PC-9 (cell line): Measurements from ENCODE around the gene DLG2. TPM values are rescaled to one million over a fixed set of nuclear protein-coding genes. Genes with fewer than 3 reads are reported as not detected.

Experiments used
- BruUV-seq: library from RNA; stranded (reverse); fragments of 400-500 nt; replicated peaks from 2 replicates; lab custom pipeline; 2021; lab: Mats Ljungman, UMichigan
- CTCF ChIA-PET: fragments of 300-600 bp; sonication (Branson Sonifier 250); formaldehyde crosslinking; loops from one replicate; lab custom pipeline; 2022; ENCODE audit warnings: antibody characterized with exemption; lab: Charles Lee
- POLR2A ChIA-PET: fragments of 300-600 bp; sonication (Branson Sonifier 250); formaldehyde crosslinking; loops from one replicate; lab custom pipeline; 2022; ENCODE audit warnings: antibody characterized with exemption; ENCODE audit not compliant: unreplicated experiment; lab: Charles Lee
- DNase-seq, 2 experiments: peaks; one replicate each; pipeline versions ENCODE4 v3.0.0 to v3.0.0-alpha.2; 2015 to 2022; ENCODE audit warnings: mixed read lengths in 1 of 2
- H2AFZ ChIP-seq: fragments of 200-600 bp; sonication (generic); 2 replicates; pipeline ENCODE4 v1.8.1; 2017; ENCODE audit warnings: antibody characterized with exemption
- H3F3A ChIP-seq: fragments of 200-600 bp; sonication (generic); 2 replicates; pipeline ENCODE4 v1.8.1; 2017; ENCODE audit warnings: antibody characterized with exemption, mild to moderate bottlenecking, low read depth; ENCODE audit not compliant: insufficient read depth
- H3K27ac ChIP-seq: fragments of 200-600 bp; sonication (generic); 2 replicates; pipeline ENCODE4 v1.6.1; 2016; ENCODE audit warnings: mixed run types
- H3K27me3 ChIP-seq: fragments of 200-600 bp; sonication (generic); 2 replicates; pipeline ENCODE4 v1.6.1; 2016; ENCODE audit warnings: low read depth, mixed run types; ENCODE audit not compliant: insufficient read depth
- H3K36me3 ChIP-seq: fragments of 200-600 bp; sonication (generic); 2 replicates; pipeline ENCODE4 v1.6.1; 2016; ENCODE audit warnings: low read depth, mixed run types
- H3K4me1 ChIP-seq: fragments of 200-600 bp; sonication (generic); replicated peaks from 2 replicates; pipeline ENCODE4 v1.6.1; 2016; ENCODE audit warnings: mixed run types; ENCODE audit not compliant: insufficient read depth
- H3K4me2 ChIP-seq: fragments of 200-600 bp; sonication (generic); 2 replicates; pipeline ENCODE4 v1.6.1; 2017; ENCODE audit warnings: mixed run types
- H3K4me3 ChIP-seq: fragments of 200-600 bp; sonication (generic); 2 replicates; pipeline ENCODE4 v1.6.1; 2016; ENCODE audit warnings: mixed run types
- H3K79me2 ChIP-seq: fragments of 200-600 bp; sonication (generic); 2 replicates; pipeline ENCODE4 v1.6.1; 2017; ENCODE audit warnings: low read depth, mixed run types
- H3K9me2 ChIP-seq: fragments of 200-600 bp; sonication (generic); 2 replicates; pipeline ENCODE4 v1.8.1; 2017; ENCODE audit warnings: mild to moderate bottlenecking; ENCODE audit not compliant: insufficient read depth
- H3K9me3 ChIP-seq: fragments of 200-600 bp; sonication (generic); 2 replicates; pipeline ENCODE4 v1.8.1; 2016; ENCODE audit warnings: low read depth; ENCODE audit not compliant: insufficient read depth
- H4K20me1 ChIP-seq: fragments of 200-600 bp; sonication (generic); 2 replicates; pipeline ENCODE4 v1.8.1; 2017; ENCODE audit not compliant: insufficient read depth
- EZH2 ChIP-seq: fragments of 200-600 bp; sonication (generic); IDR thresholded peaks from 2 replicates; pipeline ENCODE4 v1.8.0; 2017; ENCODE audit warnings: antibody characterized with exemption, low read depth
- intact Hi-C: fragments of 100-400 bp; cut with micrococcal nuclease; formaldehyde crosslinking; loops from one replicate; pipeline ENCODE4 v1.10.0; 2022; ENCODE audit not compliant: unreplicated experiment
- total RNA-seq: library from RNA; stranded (reverse); gene quantifications from 2 replicates; pipeline ENCODE4 v1.2.3, GENCODE V29; 2021
- TF ChIP-seq, protein P1 (sequence below): fragments of 200-600 bp; sonication (generic); conservative IDR thresholded peaks from 2 replicates; pipeline ENCODE4 v1.6.1; 2017; ENCODE audit warnings: mixed run types, antibody characterized with exemption, mild to moderate bottlenecking, moderate library complexity

DLG2 gene
- total RNA-seq, 1 experiment from 2014 or later: 6.4 TPM

DNA sequence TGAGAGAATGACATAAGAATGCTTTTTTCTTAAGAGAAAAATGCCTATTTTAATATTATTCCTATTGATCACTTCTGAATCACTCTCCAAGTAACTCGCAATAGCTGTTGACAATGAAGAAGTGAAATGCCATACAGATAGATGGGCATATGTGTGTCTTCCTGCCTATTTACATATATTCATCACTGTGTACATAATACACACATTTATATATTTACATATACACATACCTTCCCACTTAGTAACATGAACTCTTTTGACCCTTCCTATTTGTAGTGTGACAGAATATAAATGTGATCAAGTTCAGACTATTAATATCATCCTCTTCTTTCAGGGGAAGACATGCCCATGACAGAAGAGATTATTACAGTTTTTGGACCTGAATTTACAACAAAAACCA is 756.7 kb downstream of the DLG2 start:
- BruUV-seq: no TSS peak
- H3K9me3 ChIP-seq: no peaks in the 10 kb centered on the region

DNA sequence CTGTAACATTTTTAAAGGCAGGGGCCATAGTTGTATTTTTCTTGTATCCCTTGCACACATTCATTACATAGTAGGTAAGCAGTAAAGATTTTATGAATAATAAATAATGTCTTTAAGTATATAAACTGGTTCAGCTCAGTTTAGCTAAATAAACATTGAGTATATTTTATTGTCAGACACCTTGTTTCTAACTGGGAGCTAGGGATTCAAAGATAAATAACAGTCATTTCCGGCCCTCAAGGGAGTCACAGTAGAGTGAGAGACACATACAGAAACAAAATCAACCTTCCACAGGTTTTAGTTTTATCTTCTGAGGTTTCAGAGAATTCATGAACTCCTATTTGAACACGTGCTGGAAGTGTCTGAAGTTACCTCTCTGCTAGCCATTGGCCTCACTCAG is 760.2 kb downstream of the DLG2 start:
- H3K4me3 ChIP-seq: no peak overlapping the region
- TF ChIP-seq, protein P1, sequence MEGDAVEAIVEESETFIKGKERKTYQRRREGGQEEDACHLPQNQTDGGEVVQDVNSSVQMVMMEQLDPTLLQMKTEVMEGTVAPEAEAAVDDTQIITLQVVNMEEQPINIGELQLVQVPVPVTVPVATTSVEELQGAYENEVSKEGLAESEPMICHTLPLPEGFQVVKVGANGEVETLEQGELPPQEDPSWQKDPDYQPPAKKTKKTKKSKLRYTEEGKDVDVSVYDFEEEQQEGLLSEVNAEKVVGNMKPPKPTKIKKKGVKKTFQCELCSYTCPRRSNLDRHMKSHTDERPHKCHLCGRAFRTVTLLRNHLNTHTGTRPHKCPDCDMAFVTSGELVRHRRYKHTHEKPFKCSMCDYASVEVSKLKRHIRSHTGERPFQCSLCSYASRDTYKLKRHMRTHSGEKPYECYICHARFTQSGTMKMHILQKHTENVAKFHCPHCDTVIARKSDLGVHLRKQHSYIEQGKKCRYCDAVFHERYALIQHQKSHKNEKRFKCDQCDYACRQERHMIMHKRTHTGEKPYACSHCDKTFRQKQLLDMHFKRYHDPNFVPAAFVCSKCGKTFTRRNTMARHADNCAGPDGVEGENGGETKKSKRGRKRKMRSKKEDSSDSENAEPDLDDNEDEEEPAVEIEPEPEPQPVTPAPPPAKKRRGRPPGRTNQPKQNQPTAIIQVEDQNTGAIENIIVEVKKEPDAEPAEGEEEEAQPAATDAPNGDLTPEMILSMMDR: no peak
- TF ChIP-seq EZH2: no peak
- H4K20me1 ChIP-seq: no peaks in the 10 kb centered on the region
- no TSS peak for BruUV-seq
- no peaks in the 10 kb centered on the region for H3K9me3 ChIP-seq
- no peak overlapping the region for H3K27ac ChIP-seq
- ChIA-PET POLR2A (no interaction called here), CTCF (no interaction called here)
- peaks cover 17% of the 10 kb centered on the region for H3K4me1 ChIP-seq
- H2AFZ ChIP-seq: no peak overlapping the region
- no peaks in the 10 kb centered on the region for H3K79me2 ChIP-seq
- H3K36me3 ChIP-seq: no peaks in the 10 kb centered on the region
- H3F3A ChIP-seq: no peaks in the 10 kb centered on the region
- no peaks in the 10 kb centered on the region for H3K9me2 ChIP-seq
- intact Hi-C loops: no loop called here
- no peak overlapping the region for H3K4me2 ChIP-seq
- H3K27me3 ChIP-seq: no peaks in the 10 kb centered on the region
- no peak for DNase-seq

More for the DNA sequence above, 756.7 kb downstream of the DLG2 start:
- Histone ChIP-seq H2AFZ (no peak overlapping the region), H3K4me3 (no peak overlapping the region), H3K27me3 (no peaks in the 10 kb centered on the region), H3K4me1 (peaks cover 11% of the 10 kb centered on the region), H3K79me2 (no peaks in the 10 kb centered on the region), H3K36me3 (no peaks in the 10 kb centered on the region), H4K20me1 (no peaks in the 10 kb centered on the region), H3K9me2 (no peaks in the 10 kb centered on the region), H3K4me2 (no peak overlapping the region), H3F3A (no peaks in the 10 kb centered on the region), H3K27ac (no peak overlapping the region)
- TF ChIP-seq, protein P1: no peak
- TF ChIP-seq EZH2: no peak
- ChIA-PET POLR2A (interaction anchor here (0.5 to 0.7 kb wide), 2 partner anchors 8 to 139 kb away, joined by 3 to 9 read pairs; no protein-coding TSS in a partner anchor), CTCF (no interaction called here)
- peak in 1 of 2 experiments; percentile 64 for DNase-seq
- intact Hi-C loops: no loop called here

DNA sequence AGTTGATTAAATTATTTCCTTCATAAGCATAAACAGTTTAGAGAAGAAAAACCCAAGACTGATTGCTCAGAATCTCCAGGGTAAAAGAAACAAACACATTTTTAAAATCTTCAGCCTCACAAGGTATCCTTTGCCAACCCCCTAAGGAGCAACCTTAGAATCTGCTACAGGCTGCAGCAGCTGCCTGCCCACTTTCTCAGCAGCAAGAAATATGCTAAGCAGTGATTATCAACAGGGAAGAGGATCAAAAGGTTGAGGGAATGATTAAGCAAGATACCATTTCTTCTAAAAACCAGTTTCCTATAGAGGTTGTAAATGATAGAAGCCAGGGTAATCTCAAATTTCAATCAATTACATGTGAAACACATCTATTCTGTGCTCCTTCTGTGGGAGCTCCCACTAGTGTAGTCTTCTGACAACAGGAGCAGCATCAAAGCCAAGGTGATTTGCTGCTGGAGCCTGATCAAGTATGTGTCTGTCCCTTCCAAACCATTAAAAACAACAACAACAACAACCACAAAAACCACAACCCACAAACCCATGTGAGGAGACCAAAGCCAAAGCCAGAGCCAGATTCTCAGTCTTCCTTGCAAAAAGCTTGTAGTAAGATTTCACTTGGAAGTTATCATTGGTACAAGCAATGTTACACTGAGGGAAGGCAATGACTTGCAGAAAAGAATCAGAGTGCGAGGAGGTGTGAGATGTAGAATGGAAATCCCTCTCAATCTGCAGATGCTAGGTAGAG is 761.2 kb downstream of the DLG2 start:
- ChIA-PET POLR2A (no interaction called here), CTCF (no interaction called here)
- Histone ChIP-seq H3K9me3 (no peaks in the 10 kb centered on the region), H3K27me3 (no peaks in the 10 kb centered on the region), H3K4me2 (peak overlapping the region; percentile 23), H3K4me3 (no peak overlapping the region), H4K20me1 (no peaks in the 10 kb centered on the region), H3K4me1 (peaks cover 21% of the 10 kb centered on the region), H3K9me2 (no peaks in the 10 kb centered on the region), H3K36me3 (no peaks in the 10 kb centered on the region), H3F3A (no peaks in the 10 kb centered on the region), H3K79me2 (no peaks in the 10 kb centered on the region), H3K27ac (no peak overlapping the region), H2AFZ (no peak overlapping the region; the same call in 1 of the 2 replicates)
- intact Hi-C loops: no loop called here
- BruUV-seq: no TSS peak
- no peak for DNase-seq
- TF ChIP-seq, protein P1: no peak
- TF ChIP-seq EZH2: no peak
